Measurements from ENCODE around the gene SMOC2.
"Not testable (repeated sequence)": the region's sequence is repeated elsewhere in the genome, so short reads cannot be mapped to it uniquely, and the experiment has no call there.

Gene SMOC2

DNA sequence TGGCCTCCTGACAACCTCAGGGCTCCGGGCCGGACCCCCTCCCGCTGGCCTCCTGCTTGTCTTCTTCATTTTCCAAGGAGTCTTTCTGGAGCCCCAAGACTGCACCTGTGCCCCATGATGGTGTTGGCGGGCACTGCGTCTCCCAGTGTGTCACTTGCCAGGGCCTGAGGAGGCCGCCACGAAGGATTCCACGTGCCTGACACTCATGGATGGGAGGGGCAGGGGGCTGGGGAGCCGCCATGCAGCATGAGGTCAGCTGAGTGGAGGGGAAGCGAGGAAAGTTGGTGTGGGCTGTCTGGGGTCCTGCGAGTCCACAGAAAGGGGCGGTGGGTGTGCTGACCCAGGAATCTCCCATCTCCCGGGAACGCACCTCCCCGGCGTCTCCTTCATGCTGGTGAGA is 165.7 kb downstream of the SMOC2 start:
- no peak for DNase-seq (ENCODE audit: low spot score)

DNA sequence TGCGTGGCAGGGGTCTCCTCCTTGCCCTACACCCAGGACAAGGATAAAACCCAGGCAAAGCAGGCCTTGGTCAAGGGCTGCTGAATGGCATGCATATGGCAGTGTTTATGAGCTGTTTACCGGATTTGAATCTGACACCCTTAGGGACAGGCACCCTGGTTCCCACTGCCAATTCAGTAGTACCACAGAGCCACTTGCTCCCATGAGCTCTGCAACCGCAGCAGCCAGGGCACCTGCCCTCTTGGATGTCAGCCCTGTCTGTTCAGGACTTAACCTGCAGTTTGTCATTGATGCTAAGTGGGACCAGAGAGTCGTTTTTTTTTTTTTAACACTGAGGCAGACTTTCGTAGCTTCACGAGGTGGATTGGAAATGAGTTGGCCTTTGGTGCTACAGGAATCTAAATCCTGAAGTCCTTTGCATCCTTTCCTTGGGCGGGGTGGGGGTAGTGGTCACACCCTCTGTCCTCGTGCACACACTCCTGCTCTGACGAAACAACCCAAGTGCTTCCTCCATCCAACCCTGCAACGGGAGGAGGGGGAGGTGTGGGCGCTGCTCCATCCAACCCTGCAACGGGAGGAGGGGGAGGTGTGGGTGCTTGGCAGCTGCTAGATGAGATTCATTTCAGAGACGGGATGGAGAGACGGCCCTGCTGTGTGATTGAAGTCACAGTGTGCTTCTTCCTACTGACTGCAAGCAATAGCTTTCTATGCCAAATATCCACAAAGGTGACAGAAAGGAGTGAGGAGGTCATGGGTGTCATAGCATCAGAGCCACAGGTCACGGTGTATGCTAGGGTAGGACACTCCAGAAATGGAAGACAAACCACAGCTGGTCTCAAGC is 166.5 kb downstream of the SMOC2 start:
- DNase-seq (ENCODE audit: low spot score) = no peak

DNA sequence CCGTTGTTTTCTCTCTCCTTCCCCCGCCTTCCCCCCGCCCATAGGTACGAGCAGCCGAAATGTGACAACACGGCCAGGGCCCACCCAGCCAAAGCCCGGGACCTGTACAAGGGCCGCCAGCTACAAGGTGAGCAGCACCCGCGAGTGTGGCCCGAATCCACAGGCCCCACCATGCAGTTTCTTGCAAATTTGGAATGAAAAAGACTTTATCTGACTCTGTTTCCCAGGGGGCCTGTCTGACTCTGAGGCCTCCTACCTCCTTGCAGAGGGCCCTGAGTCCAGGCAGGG is 167.1 kb downstream of the SMOC2 start:
- no peak for DNase-seq (ENCODE audit: low spot score)

DNA sequence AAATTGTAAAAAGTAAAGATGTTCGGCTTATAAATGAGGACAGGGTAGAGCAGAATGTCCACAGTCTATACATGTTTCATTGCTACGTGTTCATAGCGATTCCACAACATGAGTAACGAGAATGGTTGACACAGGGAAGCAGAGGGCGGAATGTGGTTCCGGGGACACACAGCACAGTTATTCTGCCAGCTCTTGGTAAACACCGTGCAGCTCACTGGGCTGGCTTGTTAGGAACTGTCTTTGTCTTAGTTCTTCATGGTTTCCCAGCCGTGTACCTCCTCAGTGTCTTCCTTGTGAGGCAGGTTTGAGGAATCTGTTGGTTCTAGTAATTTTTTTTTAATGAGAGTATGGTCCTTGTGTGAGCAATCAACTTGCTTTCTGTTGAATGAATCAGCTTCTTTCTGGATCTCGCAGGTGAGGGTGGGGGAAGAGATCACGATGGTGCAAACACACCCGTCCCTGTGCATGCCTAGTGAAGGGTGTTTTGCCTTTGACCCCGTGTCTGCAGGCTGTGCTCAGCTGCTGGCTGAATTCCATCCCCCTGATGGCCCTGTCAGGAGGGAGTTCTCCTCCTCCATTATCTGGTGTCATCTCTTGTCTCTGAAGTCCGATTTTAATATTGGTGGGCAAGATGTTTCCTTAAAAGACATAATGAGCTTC is 168.2 kb downstream of the SMOC2 start:
- no peak for DNase-seq (ENCODE audit: low spot score)

DNA sequence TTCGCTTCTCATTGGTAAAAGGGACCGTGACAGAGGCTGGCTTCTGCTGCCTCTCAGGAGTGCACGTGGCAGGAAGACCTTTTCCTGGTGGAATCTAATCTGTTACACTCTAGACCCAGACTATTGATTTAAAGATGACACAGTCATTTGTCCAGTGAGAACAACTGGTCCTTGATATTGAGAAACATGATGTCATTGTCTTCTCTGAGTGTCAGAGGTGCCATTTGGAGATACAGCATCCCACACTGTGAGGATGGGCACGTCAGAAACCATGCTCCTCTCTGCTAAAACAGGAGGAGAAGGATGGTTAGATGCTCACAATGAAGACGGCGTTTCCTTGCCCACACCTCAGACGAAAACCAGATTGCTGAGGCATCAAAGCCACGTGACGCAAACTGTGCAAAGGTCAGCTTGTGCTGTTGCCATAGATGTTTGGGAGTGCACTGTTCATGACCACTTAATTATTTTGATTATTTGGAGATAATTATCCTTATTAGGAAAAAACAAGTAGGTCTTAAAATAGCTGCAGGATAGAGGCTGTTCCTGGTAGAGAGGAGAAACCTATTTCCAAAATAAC is 169.0 kb downstream of the SMOC2 start:
- no peak for DNase-seq (ENCODE audit: low spot score)

DNA sequence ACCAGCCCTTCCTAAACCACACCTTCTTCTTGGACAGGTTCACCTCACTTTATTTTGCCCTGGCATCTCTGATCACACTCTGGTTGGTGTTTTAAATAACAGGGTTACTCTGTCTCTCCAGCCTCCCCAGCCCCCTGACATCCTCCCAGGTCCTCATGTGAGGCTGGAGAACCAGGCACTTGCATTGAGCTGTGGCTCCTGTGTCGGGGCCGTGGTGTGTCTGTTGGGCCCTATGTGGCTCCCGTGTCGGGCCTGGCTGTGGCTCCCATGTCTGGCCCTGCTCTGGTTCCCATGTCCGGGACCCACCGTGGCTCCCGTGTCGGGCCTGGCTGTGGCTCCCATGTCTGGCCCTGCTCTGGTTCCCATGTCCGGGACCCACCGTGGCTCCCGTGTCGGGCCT is 170.0 kb downstream of the SMOC2 start:
- DNase-seq (ENCODE audit: low spot score) = not testable (repeated sequence)

DNA sequence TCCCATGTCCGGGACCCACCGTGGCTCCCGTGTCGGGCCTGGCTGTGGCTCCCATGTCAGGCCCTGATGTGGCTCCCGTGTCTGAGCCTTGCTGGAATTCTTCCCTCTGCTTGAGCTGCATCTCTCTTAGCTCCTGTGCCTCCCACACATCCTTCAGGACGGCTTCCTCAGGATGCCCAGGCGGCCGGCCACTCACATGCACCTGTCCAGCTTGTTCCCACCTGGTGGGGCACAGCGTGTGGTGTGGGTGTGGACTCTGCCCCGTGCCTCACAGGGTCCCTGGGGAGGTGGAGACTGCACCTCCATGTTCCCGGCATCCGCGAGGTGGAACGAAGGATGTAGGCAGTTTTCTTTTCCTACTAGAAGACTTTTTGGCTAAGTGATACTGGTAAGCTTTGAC is 170.7 kb downstream of the SMOC2 start:
- DNase-seq (ENCODE audit: low spot score) = no peak

DNA sequence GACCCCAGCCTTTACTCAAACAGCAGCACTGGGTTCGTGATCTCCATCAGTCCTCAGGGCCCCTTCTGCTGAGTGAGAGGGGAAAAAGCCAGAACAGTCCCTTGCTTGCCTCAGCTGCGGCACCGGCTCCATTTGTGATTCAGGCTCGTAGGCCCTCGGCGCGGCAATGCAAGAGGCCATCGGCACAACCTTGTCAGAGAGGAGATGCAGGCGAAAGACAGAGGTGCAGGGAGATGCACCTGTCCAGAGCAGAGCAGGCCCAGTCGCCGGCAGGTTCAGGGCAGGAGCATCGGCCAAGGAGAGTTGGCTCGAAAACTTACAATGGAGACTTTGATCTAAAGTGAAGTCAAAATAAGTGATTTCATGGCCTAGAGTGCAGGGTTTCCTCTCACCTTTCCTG is 171.6 kb downstream of the SMOC2 start:
- DNase-seq (ENCODE audit: low spot score) = no peak

DNA sequence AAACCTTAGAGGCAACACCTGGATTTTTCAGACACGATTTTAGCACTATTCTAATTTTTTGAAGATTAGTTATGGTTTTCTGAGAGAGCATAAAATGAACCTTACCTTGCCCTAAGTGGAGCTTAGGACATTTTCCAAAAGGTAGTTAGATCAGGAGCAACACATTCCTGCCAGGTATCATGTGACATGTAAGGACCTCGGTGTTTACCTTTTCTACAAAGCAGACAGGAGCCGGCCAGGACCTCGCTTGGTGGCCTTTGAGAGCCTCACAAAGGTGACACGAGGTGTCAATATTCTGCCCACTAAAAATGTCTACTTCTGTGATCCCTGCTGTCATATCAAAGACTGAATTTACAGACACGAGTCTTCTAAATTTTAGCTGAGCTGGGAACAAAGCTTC is 174.9 kb downstream of the SMOC2 start:
- no peak for DNase-seq (ENCODE audit: low spot score)

DNA sequence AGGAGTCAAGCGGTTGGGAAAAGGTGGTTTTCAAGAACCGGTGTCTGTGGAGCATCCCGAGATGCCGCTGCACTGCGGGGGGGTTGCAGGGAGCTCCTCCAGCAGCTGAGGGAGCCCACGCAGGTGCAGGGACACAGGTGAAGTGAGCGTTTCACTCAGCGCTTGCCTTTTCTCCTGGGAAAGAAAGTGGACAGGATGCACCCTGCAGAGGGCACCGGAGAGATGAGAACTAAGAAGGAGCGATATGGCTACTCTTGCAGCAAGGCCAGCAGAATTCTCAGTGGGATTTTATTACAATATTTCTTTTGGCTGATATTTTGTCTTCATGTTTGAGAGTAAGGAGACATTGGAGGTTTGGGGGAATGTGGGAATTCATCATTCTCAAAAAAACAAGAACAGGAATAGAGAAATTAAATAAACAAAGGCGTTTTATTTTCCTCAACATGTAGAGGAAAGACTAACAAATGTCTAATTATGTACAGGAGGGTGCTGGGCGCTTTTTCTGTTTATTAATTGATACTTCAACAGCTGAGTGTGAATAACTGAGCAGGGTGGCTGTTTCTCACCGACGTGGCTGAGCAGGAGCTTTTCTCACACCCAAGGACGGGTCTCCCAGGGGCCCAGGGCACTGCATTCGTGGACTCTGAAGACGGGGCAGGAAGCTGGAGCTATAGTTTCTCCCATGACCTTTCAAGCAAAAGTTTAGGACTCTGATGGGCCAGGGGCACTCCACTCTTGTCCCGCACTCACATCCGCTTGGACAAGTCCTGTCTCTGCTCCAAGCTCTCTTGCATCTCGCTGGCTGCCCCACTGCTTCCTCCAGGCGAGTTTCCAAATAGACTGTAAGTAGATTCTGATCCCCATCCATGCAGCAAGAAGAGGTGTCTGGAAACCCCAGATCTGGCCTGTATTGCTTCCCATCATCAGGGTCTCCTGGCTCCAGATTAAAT is 176.1 kb downstream of the SMOC2 start:
- no peak for DNase-seq (ENCODE audit: low spot score)

DNA sequence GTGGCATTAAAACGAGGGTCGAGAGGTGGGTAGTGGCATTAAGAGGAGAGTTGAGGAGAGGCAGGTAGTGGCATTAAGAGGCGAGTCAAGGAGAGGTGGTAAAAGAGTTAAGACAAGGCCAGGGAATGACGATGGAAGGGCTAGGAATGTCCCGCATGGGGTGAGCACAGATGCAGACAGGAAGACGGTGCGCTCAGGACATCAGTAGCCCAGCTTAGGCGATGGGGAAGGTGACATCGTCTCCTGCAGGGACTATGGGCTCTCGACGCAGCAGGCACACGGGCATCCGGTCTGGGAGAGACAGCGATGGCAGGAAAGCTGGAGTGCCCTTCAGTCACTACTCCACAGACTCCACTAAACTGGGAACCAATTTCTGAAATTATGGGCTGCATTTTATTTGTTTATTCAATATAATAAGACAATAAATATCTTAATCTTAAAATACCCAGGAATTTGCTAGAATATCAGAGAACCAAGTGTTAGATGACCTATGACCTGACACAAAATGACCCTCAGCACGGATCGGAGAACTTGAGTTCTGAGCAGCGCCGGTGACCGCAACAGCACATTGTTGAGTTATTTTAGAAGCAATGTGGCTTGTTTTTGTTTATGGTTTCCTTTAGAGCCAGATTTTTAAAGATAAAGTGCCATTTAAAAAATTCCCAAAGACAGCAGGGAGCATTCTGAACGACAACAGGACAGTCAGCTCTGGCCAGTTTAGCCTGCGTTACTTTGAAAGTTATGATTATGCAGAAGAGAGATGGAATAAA is 177.7 kb downstream of the SMOC2 start:
- no peak for DNase-seq (ENCODE audit: low spot score)

DNA sequence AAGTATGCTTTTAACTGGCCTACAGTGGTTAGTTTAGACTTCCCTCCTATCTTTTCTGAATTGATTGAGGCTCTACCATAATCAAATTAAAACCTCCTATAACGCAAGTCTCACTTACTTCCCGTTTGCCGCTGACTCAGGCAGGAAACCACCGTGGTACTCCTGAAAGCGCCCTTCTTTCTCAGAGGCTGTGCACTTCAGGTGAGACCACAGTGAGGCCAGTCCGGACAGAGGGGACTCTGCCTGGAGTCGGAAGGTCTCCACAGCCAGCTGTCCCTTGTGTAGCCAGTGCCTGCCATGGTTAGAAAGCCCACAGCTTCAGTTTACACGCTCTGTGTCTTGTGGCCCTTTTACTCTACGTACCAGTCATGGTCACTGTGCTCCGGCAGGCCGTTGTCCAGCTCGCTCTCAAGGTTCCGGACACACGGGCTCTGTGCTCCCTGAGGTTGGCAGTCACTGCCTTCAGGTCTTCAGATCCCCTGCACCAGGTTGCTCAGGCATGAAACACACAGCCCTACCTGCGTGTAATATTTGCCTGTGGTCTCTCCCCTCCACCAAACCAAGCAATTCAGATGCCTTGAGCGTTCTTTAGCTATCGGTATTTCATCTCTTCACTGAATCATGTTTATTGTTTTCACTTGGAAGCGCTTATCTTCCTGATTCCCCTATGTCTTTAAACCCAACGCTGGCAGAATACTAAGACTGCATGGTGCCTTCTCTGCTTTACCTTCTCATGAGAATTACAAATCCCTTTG is 178.8 kb downstream of the SMOC2 start:
- no peak for DNase-seq (ENCODE audit: low spot score)

DNA sequence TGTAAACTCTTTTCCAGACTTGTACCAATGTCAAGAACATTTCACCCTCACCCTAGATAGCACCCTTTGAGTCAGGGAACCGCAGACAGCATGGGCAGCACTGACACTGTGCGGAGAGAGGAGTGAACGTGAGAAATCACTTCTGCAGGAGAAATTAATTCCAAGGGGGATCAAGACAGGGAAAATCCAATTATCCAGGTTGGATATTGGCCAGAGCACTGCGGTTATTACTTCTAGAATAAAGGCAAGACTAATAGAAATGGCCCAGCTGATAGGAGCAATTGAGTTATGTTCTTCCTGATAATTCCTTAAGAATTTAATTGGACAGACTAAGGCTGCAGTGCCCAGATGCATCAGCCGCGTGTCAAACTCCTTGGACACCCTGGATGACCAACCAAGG is 179.6 kb downstream of the SMOC2 start:
- no peak for DNase-seq (ENCODE audit: low spot score)

DNA sequence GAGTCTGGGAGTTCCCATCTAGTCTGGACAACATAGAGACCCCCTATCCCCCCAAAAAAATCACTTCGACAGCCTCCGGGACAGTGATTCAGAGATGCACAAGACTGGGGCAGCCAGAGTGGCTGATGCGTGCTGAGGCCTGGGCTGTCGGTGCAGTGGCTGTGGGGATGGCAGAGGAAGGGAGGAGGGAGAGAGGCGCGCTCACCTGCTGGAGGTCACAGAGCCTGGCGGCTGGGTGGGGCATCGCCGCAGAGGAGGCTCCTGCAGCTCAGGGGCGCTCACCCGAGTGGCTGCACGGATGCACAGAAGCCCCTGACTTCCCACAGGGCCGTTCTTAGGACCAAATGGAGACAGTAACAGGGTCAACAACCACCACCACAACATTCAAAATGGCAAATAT is 182.8 kb downstream of the SMOC2 start:
- no peak for DNase-seq (ENCODE audit: low spot score)

DNA sequence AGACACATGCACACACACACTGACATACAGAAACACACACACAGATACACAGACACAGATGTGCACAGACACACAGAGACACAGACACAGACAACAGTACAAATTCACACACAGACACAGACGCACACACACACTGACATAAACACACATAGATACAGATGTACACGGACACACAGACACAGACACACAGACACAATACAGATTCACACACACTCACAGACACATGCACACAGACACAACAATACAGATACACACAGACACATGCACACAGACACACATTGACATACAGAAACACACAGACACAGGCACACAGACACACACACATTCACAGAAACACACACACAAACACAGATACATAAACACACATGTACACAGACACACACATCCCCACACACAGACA is 183.6 kb downstream of the SMOC2 start:
- DNase-seq (ENCODE audit: low spot score) = no peak

DNA sequence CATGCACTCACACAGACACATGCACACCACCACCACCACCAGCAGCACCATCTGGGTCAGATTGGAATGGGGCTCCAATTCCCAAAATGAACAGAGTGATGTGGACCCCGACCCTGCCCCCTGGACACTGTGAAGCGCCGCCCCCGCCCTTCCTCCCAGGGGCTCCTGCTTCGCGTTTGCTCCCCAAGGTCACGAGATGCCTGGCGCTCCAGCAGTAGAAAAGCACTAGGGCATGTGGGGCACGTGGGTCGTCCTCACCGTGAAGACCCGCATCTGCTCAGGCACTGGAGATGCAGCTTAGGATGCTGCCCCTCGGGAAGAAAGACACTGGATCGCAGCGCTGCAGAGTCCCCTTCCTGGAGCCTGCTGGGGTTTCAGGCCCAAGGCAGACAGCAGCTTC is 184.0 kb downstream of the SMOC2 start:
- no peak for DNase-seq (ENCODE audit: low spot score)

DNA sequence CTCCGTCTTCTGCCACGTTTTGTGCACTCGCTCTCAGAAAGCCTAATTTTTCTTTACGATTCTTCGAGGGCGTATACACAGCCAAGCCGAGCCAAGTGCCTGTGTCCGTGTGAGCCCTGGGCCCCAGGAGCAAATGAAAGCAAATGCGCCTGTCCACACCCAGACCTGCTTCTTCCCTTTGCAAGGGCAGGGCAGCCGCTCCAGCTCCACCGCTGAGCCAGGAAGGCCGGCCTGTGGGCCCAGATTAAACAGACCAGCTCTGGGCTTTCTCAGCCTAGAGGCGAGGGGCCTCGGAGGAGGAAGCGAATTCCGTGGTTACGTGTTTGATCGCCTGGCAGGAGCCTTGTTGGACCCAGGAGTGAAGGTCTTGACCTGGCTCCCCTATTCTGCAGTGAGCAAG is 184.6 kb downstream of the SMOC2 start:
- no peak for DNase-seq (ENCODE audit: low spot score)

DNA sequence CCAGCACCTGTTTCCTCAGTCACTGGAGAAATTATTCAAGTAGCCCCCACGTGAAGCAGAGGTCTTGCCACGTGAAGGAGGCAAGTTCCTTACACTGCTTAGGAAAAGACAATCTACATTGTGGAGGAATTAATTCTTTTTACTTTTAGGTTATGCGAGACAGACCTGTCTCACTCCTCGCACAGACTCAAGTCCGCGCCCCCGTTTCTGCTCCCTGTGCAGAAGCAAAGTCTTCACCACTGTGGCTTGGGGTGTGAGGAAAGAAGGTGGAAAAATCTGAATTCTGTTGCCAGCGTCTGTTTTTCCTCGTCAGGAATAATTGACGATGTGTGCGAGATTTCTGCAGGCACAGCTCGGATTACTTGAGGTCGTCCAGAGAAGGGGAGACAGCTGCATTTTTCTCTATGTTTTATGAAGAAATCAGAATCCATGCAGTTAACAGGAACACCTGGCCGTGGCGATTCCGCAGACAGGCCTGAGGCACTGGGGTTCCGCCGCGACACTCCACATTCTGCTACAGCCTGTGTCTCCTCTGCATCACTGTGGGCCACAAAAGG is 185.1 kb downstream of the SMOC2 start:
- no peak for DNase-seq (ENCODE audit: low spot score)

DNA sequence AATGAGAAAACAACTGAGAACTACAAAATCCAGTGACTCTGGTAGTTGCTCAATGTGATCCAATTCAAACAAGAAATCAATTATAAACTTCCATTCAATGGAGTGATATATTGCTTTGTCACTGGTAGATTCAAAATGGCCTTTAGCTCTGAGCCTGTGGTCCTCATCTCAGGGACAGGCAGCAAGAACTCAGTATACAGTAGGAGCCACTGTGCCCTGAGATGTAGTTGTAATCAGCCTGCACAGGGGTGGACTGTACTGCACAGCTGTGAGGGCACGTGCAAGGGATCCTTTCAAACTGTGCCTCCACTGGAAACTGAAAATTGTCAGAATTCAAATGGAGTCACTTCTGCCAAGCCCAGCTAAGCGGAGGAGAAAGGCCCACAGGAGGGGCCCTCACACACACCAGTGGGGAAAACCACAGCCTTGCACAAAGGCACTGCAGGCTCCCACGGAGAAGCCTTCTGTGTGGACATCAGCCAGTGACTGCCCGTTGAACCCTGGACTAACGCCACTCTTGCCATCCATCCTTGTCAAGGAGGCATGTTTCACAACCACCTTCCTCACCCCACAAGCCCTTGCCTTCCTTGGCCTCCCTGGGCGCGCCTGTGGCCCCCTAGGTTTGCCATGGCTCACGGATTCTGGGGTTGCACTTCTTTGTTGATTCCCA is 186.7 kb downstream of the SMOC2 start:
- DNase-seq (ENCODE audit: low spot score) = no peak

DNA sequence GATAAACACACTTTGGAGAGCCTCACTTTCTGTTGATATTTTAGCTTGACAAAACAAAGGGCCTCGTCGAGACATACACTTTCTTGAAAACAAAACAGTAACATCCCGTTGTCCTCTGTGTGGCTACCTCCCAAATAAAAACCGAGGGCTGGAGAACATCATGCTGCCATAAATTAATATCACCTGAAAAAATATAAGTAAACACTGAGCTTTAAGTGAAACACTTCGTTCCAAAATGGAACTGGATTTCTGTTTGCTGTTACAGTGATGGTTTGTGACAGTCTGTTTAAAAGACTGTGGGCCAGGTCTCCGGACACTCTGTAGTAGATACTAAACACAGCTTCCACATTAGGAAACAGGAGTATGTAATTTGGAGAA is 187.2 kb downstream of the SMOC2 start:
- no peak for DNase-seq (ENCODE audit: low spot score)
